SU-DHL-6 (cell line): Measurements from ENCODE around the gene MRPL36.

Source experiments
- EZH2phosphoT487 ChIP-seq: fragments of 200-600 bp; sonication (generic), shearing (Covaris generic); conservative IDR thresholded peaks from 2 replicates; pipeline ENCODE4 v1.6.1; 2018; ENCODE audit warnings: mild to moderate bottlenecking, antibody characterized with exemption, low read length, moderate library complexity, mixed read lengths
- TF ChIP-seq, protein P1 (sequence below): fragments of 200-600 bp; sonication (generic); IDR thresholded peaks from one replicate; pipeline ENCODE4 v1.5.1; 2017; ENCODE audit warnings: antibody characterized with exemption, mild to moderate bottlenecking, low read length, moderate library complexity; ENCODE audit not compliant: insufficient read depth, poor library complexity, severe bottlenecking

DNA sequence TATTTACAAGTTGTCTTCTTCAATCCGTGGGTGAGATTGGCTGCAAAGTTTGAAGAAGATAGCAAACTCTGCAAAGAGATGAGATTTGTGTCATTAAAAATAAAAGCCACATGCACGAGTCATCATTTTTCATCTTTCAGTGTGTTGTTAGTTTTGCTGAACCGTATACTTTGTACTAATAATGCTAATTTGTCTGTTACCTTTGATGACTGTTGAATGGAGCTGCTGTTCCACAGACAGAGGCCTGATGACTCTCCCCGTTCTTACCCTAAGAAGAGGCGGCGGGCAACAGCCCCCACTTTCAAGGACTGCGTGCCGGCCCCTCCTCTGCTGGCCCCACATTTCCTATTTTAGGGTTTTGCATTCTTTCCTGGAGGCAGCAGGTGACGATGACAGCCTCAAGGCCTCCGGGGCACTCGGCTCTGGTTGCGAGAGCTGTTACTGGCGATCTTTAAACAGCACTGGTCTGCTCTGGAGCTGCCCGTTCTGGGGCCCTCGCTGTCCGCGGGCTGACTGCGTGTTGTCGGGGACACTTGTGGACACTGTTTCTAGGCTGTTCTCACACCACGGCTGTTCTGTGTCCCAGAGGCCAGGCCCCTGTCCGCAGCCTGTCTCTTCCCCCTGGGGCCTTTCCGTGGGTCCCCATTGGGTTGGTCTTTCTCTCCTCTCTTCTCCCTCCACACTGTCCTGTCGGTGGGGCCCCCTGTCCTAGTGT, 36.7 kb upstream of the MRPL36 start:
- TF ChIP-seq, protein P1, sequence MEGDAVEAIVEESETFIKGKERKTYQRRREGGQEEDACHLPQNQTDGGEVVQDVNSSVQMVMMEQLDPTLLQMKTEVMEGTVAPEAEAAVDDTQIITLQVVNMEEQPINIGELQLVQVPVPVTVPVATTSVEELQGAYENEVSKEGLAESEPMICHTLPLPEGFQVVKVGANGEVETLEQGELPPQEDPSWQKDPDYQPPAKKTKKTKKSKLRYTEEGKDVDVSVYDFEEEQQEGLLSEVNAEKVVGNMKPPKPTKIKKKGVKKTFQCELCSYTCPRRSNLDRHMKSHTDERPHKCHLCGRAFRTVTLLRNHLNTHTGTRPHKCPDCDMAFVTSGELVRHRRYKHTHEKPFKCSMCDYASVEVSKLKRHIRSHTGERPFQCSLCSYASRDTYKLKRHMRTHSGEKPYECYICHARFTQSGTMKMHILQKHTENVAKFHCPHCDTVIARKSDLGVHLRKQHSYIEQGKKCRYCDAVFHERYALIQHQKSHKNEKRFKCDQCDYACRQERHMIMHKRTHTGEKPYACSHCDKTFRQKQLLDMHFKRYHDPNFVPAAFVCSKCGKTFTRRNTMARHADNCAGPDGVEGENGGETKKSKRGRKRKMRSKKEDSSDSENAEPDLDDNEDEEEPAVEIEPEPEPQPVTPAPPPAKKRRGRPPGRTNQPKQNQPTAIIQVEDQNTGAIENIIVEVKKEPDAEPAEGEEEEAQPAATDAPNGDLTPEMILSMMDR: no peak
- TF ChIP-seq EZH2phosphoT487: no peak
